Ovary (tissue), 9 donors: ENCODE data around the gene XPNPEP1. TPM values are rescaled to one million over a fixed set of nuclear protein-coding genes. Genes with fewer than 3 reads are reported as not detected.

Experiments used
- DNase-seq, 5 donors: peaks; one replicate each; pipeline ENCODE4 v3.0.0-alpha.2; 2019 to 2020
- H3K27ac ChIP-seq, 2 donors: fragments of 200-600 bp; one replicate each; pipeline versions ENCODE4 v1.5.1 to v1.8.0; 2019 to 2022
- H3K27me3 ChIP-seq: fragments of 200-600 bp; one replicate; pipeline ENCODE4 v1.8.0; 2022
- H3K36me3 ChIP-seq: fragments of 200-600 bp; sonication (generic); one replicate; pipeline ENCODE4 v1.5.1; 2019
- H3K4me1 ChIP-seq: one replicate; pipeline ENCODE4 v1.8.1; 2013; ENCODE audit warnings: mild to moderate bottlenecking, moderate library complexity; ENCODE audit not compliant: insufficient read depth
- H3K4me3 ChIP-seq: fragments of 200-600 bp; sonication (generic); one replicate; pipeline ENCODE4 v1.5.1; 2017
- H3K9me3 ChIP-seq, 2 donors: fragments of 200-600 bp in 1 of 2; sonication (generic) in 1 of 2; one replicate each; pipeline versions ENCODE4 v1.5.1 to v1.8.1; 2013 to 2019; ENCODE audit warnings: mild to moderate bottlenecking in 1 of 2, moderate library complexity in 1 of 2
- EP300 ChIP-seq: sonication (generic); formaldehyde crosslinking; IDR thresholded peaks from one replicate; pipeline ENCODE4 v1.6.1; 2017; ENCODE audit warnings: antibody characterized with exemption
- POLR2A ChIP-seq: fragments of 450-650 bp; IDR thresholded peaks from one replicate; pipeline ENCODE4 v1.6.1; 2017; ENCODE audit warnings: antibody characterized with exemption, mild to moderate bottlenecking, moderate library complexity
- WGBS, 3 donors: extraction: QIAGEN DNeasy Blood & Tissue Kit in 1 of 3; methylation state at CpG; one replicate each; pipeline versions ENCODE4 v1.1.5 to v1.1.7; 2013 to 2017; 5-methylcytosine and 5-hydroxymethylcytosine counted together
- intact Hi-C, 4 donors: fragments of 100-400 bp; cut with DNase I; formaldehyde crosslinking; loops; one replicate each; pipeline versions ENCODE4 v1.11.0 to v1.15.1; 2022 to 2023
- polyA plus RNA-seq, 2 donors: library from polyadenylated mRNA; stranded (reverse); fragments of 200-250 nt in 1 of 2; fragments of 350-450 nt in 1 of 2; fragmentation: Illumina TruSeq in 1 of 2; extraction: RNeasy Lipid Tissue Mini Kit (QIAGEN cat#74804) in 1 of 2; gene quantifications; one replicate each; pipeline ENCODE4 v1.2.3, GENCODE V29; 2013 to 2014
- total RNA-seq, 7 donors: library from RNA; depleted of rRNA in 2 of 7; stranded (reverse); fragments of >200 nt in 2 of 7; fragmentation: NEBNext Ultra II Directional in 3 of 7; extraction: Animal tissue kit (Norgen Biotek cat#: 25700) in 3 of 7; gene quantifications; one replicate each; pipeline versions ENCODE4 v1.1.0 to v1.2.4, GENCODE V29; 2016 to 2023
- TF ChIP-seq, protein P1 (sequence below), 3 donors: fragments of 450-650 bp in 2 of 3; fragments of 200-600 bp in 1 of 3; IDR thresholded peaks; one replicate each; pipeline versions ENCODE4 v1.5.1 to v1.8.0; 2016 to 2022; ENCODE audit warnings: antibody characterized with exemption in 3 of 3, mild to moderate bottlenecking in 1 of 3
- donor health status: DM: no; HTN: no; CAD: no; lungs with moderate emphysema.
- donor health status: DM: no; HTN: no; CAD: no.
- donor health status: Bipolar disorder and iron deficiency.
- donor health status: DM: yes; HTN: yes; CAD: no.
- donor health status: DM: no; HTN: no; CAD: no.
- donor health status: DM: yes; HTN: yes; CAD: no.

XPNPEP1 gene
- total and polyA plus RNA-seq, 9 donors, result 27.2 to 70.7 (median 47.1) TPM

DNA sequence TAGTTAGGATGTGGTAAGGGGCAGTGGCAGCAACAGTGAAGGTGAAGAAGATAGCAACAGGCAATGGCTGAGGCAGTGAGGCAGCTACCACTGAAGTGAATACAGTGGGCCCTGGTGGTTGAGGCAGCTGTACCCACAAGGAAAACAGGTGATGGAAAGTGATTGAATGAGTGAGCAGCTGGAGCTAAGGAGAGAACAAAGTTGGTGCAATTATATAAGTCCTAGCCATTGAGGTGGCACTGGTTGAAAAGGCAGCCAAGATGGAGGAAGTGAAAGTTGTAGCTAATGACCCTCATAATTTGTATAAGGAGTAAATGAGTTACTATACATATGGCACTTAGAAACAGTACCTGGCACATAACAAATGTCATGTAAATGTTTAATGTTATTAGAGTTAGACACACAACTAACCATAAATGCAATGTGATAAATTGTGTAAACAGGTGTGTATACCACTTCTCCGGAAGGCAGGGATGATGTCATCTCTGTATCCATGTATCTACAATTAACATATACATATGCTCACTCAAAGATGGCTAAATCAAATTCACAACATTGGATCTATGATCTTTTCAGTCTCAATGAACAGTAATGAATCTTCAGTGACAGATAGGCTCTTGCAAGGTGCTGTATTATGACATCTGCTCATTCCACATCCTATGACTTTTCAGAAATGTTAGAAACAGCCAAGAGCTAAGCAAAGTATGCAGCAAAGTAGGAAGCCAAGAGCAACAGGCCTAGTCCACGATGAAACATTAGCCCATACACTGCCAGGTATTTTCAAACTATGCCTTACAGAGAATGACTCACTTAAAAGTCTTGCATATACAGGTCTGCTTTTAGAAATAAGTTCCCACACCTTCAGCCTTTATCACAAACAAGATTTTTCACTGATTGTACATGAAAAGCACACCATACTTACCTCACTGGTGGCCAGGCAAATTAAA, 10.7 kb downstream of the XPNPEP1 start:
- no peak for DNase-seq
- WGBS, 3 donors, result 68 to 80% (median 72%) methylated on average over 2 of the region's 2 CpGs
- intact Hi-C loops, result no loop called here
- Histone ChIP-seq H3K36me3 (no peaks in the 10 kb centered on the region), H3K27ac (no peak overlapping the region), H3K4me3 (no peak overlapping the region), H3K9me3 (no peaks in the 10 kb centered on the region), H3K27me3 (no peaks in the 10 kb centered on the region), H3K4me1 (no peaks in the 10 kb centered on the region)
- TF ChIP-seq POLR2A, result no peak
- TF ChIP-seq, protein P1, sequence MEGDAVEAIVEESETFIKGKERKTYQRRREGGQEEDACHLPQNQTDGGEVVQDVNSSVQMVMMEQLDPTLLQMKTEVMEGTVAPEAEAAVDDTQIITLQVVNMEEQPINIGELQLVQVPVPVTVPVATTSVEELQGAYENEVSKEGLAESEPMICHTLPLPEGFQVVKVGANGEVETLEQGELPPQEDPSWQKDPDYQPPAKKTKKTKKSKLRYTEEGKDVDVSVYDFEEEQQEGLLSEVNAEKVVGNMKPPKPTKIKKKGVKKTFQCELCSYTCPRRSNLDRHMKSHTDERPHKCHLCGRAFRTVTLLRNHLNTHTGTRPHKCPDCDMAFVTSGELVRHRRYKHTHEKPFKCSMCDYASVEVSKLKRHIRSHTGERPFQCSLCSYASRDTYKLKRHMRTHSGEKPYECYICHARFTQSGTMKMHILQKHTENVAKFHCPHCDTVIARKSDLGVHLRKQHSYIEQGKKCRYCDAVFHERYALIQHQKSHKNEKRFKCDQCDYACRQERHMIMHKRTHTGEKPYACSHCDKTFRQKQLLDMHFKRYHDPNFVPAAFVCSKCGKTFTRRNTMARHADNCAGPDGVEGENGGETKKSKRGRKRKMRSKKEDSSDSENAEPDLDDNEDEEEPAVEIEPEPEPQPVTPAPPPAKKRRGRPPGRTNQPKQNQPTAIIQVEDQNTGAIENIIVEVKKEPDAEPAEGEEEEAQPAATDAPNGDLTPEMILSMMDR (IDR thresholded peaks at IDR 0.05), result no peak
- TF ChIP-seq EP300, result no peak

DNA sequence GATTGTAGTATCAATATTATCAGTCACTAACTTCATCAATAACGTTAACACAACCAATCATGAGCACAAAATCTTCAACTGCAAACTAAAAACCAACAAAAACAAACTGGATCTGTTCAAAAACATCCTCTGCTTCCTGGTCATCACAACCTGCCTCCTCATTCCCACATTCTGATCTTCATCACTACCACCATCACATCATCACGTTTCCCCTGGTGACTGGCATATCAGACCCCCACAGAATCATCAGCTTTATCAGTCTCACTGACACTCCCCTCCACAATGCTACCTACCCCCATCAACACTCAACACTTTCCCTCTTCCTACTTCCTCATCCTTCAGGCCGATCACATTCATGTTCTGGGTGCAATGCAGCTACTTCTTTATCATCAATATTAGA, 11.4 kb downstream of the XPNPEP1 start:
- Histone ChIP-seq H3K9me3 (no peaks in the 10 kb centered on the region), H3K27ac (no peak overlapping the region)
- 85 to 93% (median 90%) methylated on average over 3 of the region's 3 CpGs for WGBS, 3 donors

DNA sequence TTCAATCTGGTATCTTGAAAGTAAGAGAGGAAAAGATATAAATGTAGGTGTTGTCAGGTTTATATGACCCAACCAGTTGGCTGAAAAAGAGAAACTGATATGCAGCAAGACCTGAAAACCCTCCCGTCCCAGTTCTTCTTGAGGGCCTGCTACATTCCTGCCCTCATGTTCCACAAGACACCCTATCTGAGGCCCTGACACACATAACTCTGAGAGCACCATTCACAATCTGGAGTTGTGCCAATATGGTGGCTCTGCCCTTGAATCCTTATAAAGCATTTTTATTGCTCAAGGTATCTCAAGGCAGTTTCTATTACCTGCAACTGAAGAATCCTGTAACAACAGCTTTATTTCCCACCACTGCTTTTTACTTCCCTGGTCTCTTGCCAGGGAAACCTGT, 17.0 kb downstream of the XPNPEP1 start:
- 95 to 98% (median 97%) methylated on average over 1 of the region's 1 CpG for WGBS, 3 donors
- Histone ChIP-seq H3K4me3 (no peak overlapping the region), H3K36me3 (no peaks in the 10 kb centered on the region), H3K4me1 (peaks cover 13% of the 10 kb centered on the region), H3K9me3 (no peaks in the 10 kb centered on the region), H3K27ac (no peak overlapping the region), H3K27me3 (no peaks in the 10 kb centered on the region)
- intact Hi-C loops, result loop anchor here in 1 of 4 donors (5.0 kb wide), 1 partner anchor 1686 kb away; no protein-coding TSS in a partner anchor
- TF ChIP-seq POLR2A (no peak), EP300 (no peak)
- TF ChIP-seq, protein P1 (IDR thresholded peaks at IDR 0.05), result no peak
- DNase-seq, result no peak

More for the DNA sequence above, 11.4 kb downstream of the XPNPEP1 start:
- Histone ChIP-seq H3K4me1 (no peaks in the 10 kb centered on the region), H3K36me3 (no peaks in the 10 kb centered on the region), H3K4me3 (no peak overlapping the region), H3K27me3 (no peaks in the 10 kb centered on the region)
- TF ChIP-seq POLR2A, result no peak
- no peak for DNase-seq
- intact Hi-C loops, result no loop called here

DNA sequence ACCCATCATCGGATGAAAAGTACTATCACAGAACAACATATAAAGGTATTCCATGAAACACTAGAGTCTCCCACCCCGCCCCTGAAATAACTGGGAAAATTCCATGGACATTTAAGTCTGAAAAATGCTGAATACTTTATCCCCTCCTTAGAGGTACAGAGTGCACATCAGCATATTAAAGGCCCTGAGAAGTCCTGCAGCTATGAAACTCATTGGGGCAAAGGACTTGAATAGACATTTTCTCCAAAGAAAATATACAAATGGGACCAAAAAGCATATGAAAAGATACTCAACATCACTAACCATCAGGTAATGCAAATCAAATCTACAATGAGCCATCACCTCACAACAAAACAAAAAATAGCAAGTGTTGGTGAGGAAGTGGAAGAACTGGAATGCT, 18.9 kb downstream of the XPNPEP1 start:
- Histone ChIP-seq H3K27me3 (no peaks in the 10 kb centered on the region), H3K36me3 (no peaks in the 10 kb centered on the region), H3K4me3 (no peak overlapping the region), H3K9me3 (no peaks in the 10 kb centered on the region), H3K4me1 (peaks cover 22% of the 10 kb centered on the region), H3K27ac (no peak overlapping the region)
- no peak for DNase-seq
- TF ChIP-seq POLR2A, result no peak
- TF ChIP-seq, protein P1 (IDR thresholded peaks at IDR 0.05), result no peak
- no peak for TF ChIP-seq EP300
- WGBS, 3 donors, result 97 to 98% (median 98%) methylated on average over 2 of the region's 2 CpGs
- intact Hi-C loops, result no loop called here
